ENCODE data around the gene AMOT. TPM values are rescaled to one million over a fixed set of nuclear protein-coding genes. Genes with fewer than 3 reads are reported as not detected.

The AMOT gene
- total RNA-seq, 2 experiments from 2014 or later, result 1.4 to 1.6 TPM

DNA sequence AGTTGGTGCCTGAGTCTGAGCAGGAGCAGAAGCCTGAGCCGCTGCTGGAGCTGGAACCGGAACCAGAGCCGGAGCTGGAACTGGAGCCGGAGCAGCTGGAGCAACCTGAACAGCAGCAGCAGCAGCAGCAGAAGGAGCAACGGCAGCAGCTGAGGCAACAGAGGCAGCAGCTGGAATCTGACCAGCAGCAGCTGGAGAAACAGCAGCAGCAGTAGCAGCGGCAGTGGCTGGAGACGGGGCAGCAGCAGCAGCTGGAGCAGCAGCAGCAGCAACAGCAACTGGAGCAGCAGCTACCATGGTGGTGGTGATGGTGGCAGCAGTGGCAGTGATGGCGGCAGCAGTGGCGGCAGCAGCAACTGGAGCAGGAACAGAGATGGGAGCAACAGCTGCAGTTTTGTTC is 61.5 kb downstream of the AMOT start:
- no peaks in the 10 kb centered on the region for H3K27me3 Mint-ChIP-seq
- ChIA-PET POLR2A (no interaction called here), CTCF (no interaction called here)
- no peaks in the 10 kb centered on the region for H3K36me3 ChIP-seq (ENCODE audit: insufficient read depth, low read length)
- intact Hi-C loops (cut with DNase I, micrococcal nuclease), result no loop called here
- no peak overlapping the region for H3K27ac Mint-ChIP-seq
- peaks cover 34% of the 10 kb centered on the region for H3K36me3 Mint-ChIP-seq (ENCODE audit: low read depth)
- H3K4me1 Mint-ChIP-seq (ENCODE audit: low read depth), result no peaks in the 10 kb centered on the region
- H3K9me3 ChIP-seq (ENCODE audit: control insufficient read depth in 1 of 2, insufficient read depth in 1 of 2, low read length in 2 of 2), result no peaks in the 10 kb centered on the region
- no peak for ATAC-seq (ENCODE audit: poor library complexity)
- no peak overlapping the region for H3K27ac ChIP-seq (ENCODE audit: low read depth in 1 of 2, low read length in 2 of 2)
- no peaks in the 10 kb centered on the region for H3K4me1 ChIP-seq (ENCODE audit: insufficient read depth, low read length)
- no peak overlapping the region for H3K4me3 ChIP-seq (ENCODE audit: low read length)
- no peaks in the 10 kb centered on the region for H3K9me3 Mint-ChIP-seq
- no peaks in the 10 kb centered on the region for H3K27me3 ChIP-seq (ENCODE audit: control insufficient read depth in 1 of 2, insufficient read depth in 2 of 2, low read length in 2 of 2)
- no peak for DNase-seq
- no peak overlapping the region for H3K4me3 Mint-ChIP-seq
- TF ChIP-seq, protein P1, sequence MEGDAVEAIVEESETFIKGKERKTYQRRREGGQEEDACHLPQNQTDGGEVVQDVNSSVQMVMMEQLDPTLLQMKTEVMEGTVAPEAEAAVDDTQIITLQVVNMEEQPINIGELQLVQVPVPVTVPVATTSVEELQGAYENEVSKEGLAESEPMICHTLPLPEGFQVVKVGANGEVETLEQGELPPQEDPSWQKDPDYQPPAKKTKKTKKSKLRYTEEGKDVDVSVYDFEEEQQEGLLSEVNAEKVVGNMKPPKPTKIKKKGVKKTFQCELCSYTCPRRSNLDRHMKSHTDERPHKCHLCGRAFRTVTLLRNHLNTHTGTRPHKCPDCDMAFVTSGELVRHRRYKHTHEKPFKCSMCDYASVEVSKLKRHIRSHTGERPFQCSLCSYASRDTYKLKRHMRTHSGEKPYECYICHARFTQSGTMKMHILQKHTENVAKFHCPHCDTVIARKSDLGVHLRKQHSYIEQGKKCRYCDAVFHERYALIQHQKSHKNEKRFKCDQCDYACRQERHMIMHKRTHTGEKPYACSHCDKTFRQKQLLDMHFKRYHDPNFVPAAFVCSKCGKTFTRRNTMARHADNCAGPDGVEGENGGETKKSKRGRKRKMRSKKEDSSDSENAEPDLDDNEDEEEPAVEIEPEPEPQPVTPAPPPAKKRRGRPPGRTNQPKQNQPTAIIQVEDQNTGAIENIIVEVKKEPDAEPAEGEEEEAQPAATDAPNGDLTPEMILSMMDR (IDR thresholded peaks at IDR 0.05), result no peak

DNA sequence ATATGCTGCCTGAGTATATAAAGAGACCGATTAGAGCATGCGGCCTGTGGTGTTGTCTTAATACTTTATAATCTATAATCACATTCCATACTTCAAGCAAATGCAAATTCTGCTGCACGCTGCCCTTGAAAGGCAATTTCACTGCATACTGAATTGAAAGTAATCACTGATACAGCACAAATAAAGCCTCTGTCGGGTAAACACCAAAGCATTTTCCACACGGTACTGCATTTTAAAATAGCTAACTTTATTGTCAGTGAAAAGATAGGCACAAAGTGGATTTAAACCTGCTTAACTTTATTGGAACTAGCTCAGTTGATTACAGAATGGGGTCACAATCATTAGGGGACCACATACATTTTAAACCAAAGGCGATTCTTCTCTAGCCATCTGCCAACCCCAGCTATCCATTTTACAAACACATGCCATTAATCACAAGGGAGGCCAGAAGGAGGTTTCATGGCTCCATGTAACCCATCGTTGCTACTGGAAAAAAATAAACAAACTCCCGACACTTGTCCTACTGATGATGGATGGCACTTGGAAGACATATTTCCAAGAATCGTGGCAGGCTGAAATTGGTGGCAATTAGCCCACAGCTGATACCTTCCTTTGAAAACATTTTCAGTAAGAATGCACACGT is 65.9 kb downstream of the AMOT start:
- ATAC-seq (ENCODE audit: poor library complexity), result no peak
- no peaks in the 10 kb centered on the region for H3K9me3 Mint-ChIP-seq

DNA sequence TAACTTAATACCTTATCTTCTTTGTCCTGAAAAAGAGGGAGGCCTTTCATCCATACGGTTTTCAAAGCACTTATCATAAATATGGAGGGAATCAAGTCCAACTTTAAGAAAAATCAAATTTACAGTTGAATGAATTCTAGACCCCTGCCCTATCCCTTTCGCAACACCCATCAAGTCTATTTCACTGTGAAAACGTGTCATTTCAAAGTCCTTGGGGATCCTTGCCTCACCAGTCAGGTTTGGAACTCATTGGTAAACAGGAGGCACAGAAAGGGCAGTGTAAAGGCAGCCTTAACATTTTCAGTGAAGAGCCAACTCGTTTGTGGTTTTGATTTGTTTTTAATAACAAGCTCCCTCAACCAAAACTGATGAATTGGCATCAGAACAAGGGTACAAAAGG is 66.5 kb downstream of the AMOT start:
- no peak for DNase-seq
- Mint-ChIP-seq H3K4me3 (no peak overlapping the region), H3K27me3 (no peaks in the 10 kb centered on the region), H3K36me3 (ENCODE audit: low read depth) (peaks cover 19% of the 10 kb centered on the region), H3K4me1 (ENCODE audit: low read depth) (no peaks in the 10 kb centered on the region), H3K9me3 (no peaks in the 10 kb centered on the region), H3K27ac (no peak overlapping the region)
- Histone ChIP-seq H3K9me3 (ENCODE audit: control insufficient read depth in 1 of 2, insufficient read depth in 1 of 2, low read length in 2 of 2) (no peaks in the 10 kb centered on the region), H3K4me3 (ENCODE audit: low read length) (no peak overlapping the region), H3K36me3 (ENCODE audit: insufficient read depth, low read length) (no peaks in the 10 kb centered on the region), H3K27me3 (ENCODE audit: control insufficient read depth in 1 of 2, insufficient read depth in 2 of 2, low read length in 2 of 2) (no peaks in the 10 kb centered on the region), H3K27ac (ENCODE audit: low read depth in 1 of 2, low read length in 2 of 2) (no peak overlapping the region), H3K4me1 (ENCODE audit: insufficient read depth, low read length) (no peaks in the 10 kb centered on the region)
- TF ChIP-seq, protein P1 (IDR thresholded peaks at IDR 0.05), result no peak
- intact Hi-C loops (cut with DNase I, micrococcal nuclease), result no loop called here
- CTCF ChIA-PET, result no interaction called here
- no peak for ATAC-seq (ENCODE audit: poor library complexity)
- POLR2A ChIA-PET, result no interaction called here

More for the DNA sequence above, 65.9 kb downstream of the AMOT start:
- no peak overlapping the region for H3K4me3 ChIP-seq (ENCODE audit: low read length)
- TF ChIP-seq, protein P1 (IDR thresholded peaks at IDR 0.05), result no peak
- H3K4me1 Mint-ChIP-seq (ENCODE audit: low read depth), result no peaks in the 10 kb centered on the region
- peaks cover 19% of the 10 kb centered on the region for H3K36me3 Mint-ChIP-seq (ENCODE audit: low read depth)
- no peak overlapping the region for H3K4me3 Mint-ChIP-seq
- ChIA-PET CTCF (no interaction called here), POLR2A (no interaction called here)
- no peak overlapping the region for H3K27ac ChIP-seq (ENCODE audit: low read depth in 1 of 2, low read length in 2 of 2)
- no peak for DNase-seq
- no peaks in the 10 kb centered on the region for H3K36me3 ChIP-seq (ENCODE audit: insufficient read depth, low read length)
- H3K27me3 Mint-ChIP-seq, result no peaks in the 10 kb centered on the region
- H3K27me3 ChIP-seq (ENCODE audit: control insufficient read depth in 1 of 2, insufficient read depth in 2 of 2, low read length in 2 of 2), result no peaks in the 10 kb centered on the region
- H3K9me3 ChIP-seq (ENCODE audit: control insufficient read depth in 1 of 2, insufficient read depth in 1 of 2, low read length in 2 of 2), result no peaks in the 10 kb centered on the region
- H3K4me1 ChIP-seq (ENCODE audit: insufficient read depth, low read length), result no peaks in the 10 kb centered on the region
- intact Hi-C loops (cut with DNase I, micrococcal nuclease), result no loop called here
- no peak overlapping the region for H3K27ac Mint-ChIP-seq
